GM10248 (cell line): Measurements from ENCODE around the gene GNAS.
"Not testable (repeated sequence)": the region's sequence is repeated elsewhere in the genome, so short reads cannot be mapped to it uniquely, and the experiment has no call there.

Experiments
- CTCF ChIA-PET: fragments of 300-600 bp; sonication (Branson Sonifier 250); formaldehyde crosslinking; extraction: SDS; loops from one replicate; lab custom pipeline; 2021; ENCODE audit warnings: antibody characterized with exemption; lab: Yijun Ruan, JAX
- POLR2A ChIA-PET: fragments of 350-650 bp; sonication (Branson Sonifier 250); formaldehyde crosslinking; extraction: SDS; loops from one replicate; lab custom pipeline; 2020; ENCODE audit warnings: antibody characterized with exemption; lab: Yijun Ruan, JAX
- DNase-seq: peaks from one replicate; pipeline ENCODE4 v3.0.0; 2012; ENCODE audit errors: extremely low spot score
- CTCF ChIP-seq: IDR thresholded peaks from 2 replicates; pipeline ENCODE4 v1.5.1; 2012; ENCODE audit warnings: mild to moderate bottlenecking, low read depth; ENCODE audit errors: extremely low read depth, missing control alignments, control extremely low read depth

GNAS gene

GRCh38 chr20:58818586-58819285 lies 33.8 kb upstream of the GNAS start:
- POLR2A ChIA-PET = no interaction called here
- no peak for DNase-seq
- CTCF ChIA-PET = interaction anchor here (1.3 kb wide), 1 partner anchor 11 kb away, joined by 4 read pairs; no protein-coding TSS in a partner anchor
- TF ChIP-seq CTCF = no peak

- no peak for DNase-seq
- CTCF ChIA-PET = no interaction called here
- POLR2A ChIA-PET = no interaction called here
- no peak for TF ChIP-seq CTCF
These were observed 32.6 kb upstream of the GNAS start for GRCh38 chr20:58819921-58820320.

GRCh38 chr20:58820515-58820914 lies 32.0 kb upstream of the GNAS start:
- CTCF ChIA-PET, DNase-seq, POLR2A ChIA-PET: not testable (repeated sequence)

- POLR2A ChIA-PET = no interaction called here
- no peak for DNase-seq
- TF ChIP-seq CTCF = no peak
- CTCF ChIA-PET = no interaction called here
These were observed 30.4 kb upstream of the GNAS start for GRCh38 chr20:58822149-58822548.

GRCh38 chr20:58822748-58823730 lies 29.5 kb upstream of the GNAS start:
- CTCF ChIA-PET = no interaction called here
- TF ChIP-seq CTCF = no peak
- POLR2A ChIA-PET = no interaction called here
- no peak for DNase-seq

- DNase-seq = no peak
- CTCF ChIA-PET = interaction anchor here (1.2 to 1.6 kb wide), 2 partner anchors 10 to 20 kb away, joined by 3 to 4 read pairs; no protein-coding TSS in a partner anchor
- POLR2A ChIA-PET = no interaction called here
- TF ChIP-seq CTCF = no peak
These were observed 27.7 kb upstream of the GNAS start for GRCh38 chr20:58824843-58825242.
